ENCODE results near the gene KLHL24. TPM values are rescaled to one million over a fixed set of nuclear protein-coding genes. Genes with fewer than 3 reads are reported as not detected.
A peak's percentile ranks its signal among the peaks of the same experiment; 100 is the strongest.
"Not testable (repeated sequence)": the region's sequence is repeated elsewhere in the genome, so short reads cannot be mapped to it uniquely, and the experiment has no call there.

Gene KLHL24
- total RNA-seq, 4 donors from 2014 or later = 94.8 to 148 (median 126) TPM

DNA sequence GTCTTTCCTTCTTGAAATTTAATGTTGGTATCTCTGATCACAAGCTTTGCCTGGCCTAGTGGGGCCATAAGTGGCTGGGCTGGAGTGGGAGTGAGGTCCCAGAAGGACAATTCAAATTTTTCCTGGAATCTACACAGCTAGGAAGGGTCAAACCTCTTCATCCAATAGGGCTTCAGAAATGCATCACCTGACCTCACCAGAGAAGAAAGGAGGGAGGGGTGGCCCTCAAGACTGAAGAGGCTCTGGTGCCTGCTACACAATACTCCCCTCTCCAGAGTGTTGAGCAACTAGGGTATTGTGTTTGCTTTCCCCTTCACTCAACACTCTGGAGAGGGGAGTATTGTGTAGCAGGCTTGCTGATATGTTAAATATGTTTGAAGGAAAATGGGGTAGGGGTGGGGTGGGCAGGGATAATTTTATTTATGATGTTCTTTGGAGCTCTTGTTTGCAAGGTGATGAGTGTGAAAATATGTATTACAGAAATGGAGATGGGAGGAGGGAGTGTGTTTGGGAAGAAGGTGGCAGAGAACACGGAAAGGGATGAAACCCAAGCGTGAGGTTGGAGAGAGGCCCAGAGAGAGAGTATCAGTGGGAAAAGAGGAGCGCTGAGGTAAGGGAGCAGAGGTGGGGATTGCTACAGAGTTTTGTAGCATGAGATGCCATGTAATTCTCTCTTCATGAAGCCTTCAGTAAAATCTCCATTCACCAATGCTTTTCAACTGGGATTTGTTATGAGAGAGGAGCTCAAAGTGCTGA is 5.7 kb upstream of the KLHL24 start:
- no peak for ATAC-seq
- no peaks in the 10 kb centered on the region for H3K27me3 ChIP-seq
- no peak overlapping the region for H3K27ac ChIP-seq
- no peaks in the 10 kb centered on the region for H3K9me3 ChIP-seq
- peaks cover 0 to 16% (median 0%) of the 10 kb centered on the region in 3 donors for H3K4me1 ChIP-seq
- 90 to 92% methylated on average over 3 of the region's 3 CpGs for WGBS, 2 donors (ENCODE audit: low coverage in 1 of 2)
- no peak for TF ChIP-seq EP300 (IDR thresholded peaks at IDR 0.05)
- TF ChIP-seq POLR2A (IDR thresholded peaks at IDR 0.05) = no peak
- no peak for TF ChIP-seq POLR2AphosphoS5 (IDR thresholded peaks at IDR 0.05)
- TF ChIP-seq, protein P1, sequence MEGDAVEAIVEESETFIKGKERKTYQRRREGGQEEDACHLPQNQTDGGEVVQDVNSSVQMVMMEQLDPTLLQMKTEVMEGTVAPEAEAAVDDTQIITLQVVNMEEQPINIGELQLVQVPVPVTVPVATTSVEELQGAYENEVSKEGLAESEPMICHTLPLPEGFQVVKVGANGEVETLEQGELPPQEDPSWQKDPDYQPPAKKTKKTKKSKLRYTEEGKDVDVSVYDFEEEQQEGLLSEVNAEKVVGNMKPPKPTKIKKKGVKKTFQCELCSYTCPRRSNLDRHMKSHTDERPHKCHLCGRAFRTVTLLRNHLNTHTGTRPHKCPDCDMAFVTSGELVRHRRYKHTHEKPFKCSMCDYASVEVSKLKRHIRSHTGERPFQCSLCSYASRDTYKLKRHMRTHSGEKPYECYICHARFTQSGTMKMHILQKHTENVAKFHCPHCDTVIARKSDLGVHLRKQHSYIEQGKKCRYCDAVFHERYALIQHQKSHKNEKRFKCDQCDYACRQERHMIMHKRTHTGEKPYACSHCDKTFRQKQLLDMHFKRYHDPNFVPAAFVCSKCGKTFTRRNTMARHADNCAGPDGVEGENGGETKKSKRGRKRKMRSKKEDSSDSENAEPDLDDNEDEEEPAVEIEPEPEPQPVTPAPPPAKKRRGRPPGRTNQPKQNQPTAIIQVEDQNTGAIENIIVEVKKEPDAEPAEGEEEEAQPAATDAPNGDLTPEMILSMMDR (IDR thresholded peaks at IDR 0.05) = no peak
- no peak overlapping the region for H3K4me3 ChIP-seq
- H3K36me3 ChIP-seq = no peaks in the 10 kb centered on the region

DNA sequence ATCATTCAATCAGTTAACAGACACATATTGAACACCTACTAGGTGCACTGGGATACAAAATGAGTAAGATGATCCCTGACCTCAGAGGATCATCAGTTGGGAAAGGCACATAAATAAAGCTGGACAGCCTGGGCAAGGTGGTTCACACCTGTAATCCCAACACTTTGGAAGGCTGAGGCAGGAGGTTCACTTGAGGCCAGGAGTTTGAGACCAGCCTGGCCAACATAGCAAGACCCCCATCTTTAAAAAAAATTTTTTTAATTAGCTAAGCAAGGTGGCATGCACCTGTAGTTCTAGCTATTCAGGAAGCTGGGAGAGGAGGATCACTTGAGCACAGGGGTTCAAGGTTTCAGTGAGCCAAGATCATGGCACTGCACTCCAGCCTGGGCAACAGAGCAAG is 3.7 kb upstream of the KLHL24 start:
- Histone ChIP-seq H3K27me3 (no peaks in the 10 kb centered on the region), H3K36me3 (no peaks in the 10 kb centered on the region), H3K9me3 (no peaks in the 10 kb centered on the region), H3K4me1 (peaks cover 0 to 16% (median 3%) of the 10 kb centered on the region in 3 donors), H3K4me3 (no peak overlapping the region), H3K27ac (no peak overlapping the region)
- TF ChIP-seq POLR2AphosphoS5 (IDR thresholded peaks at IDR 0.05) (no peak), EP300 (IDR thresholded peaks at IDR 0.05) (no peak), POLR2A (IDR thresholded peaks at IDR 0.05) (no peak)
- TF ChIP-seq, protein P1 (IDR thresholded peaks at IDR 0.05) = no peak
- no peak for ATAC-seq

DNA sequence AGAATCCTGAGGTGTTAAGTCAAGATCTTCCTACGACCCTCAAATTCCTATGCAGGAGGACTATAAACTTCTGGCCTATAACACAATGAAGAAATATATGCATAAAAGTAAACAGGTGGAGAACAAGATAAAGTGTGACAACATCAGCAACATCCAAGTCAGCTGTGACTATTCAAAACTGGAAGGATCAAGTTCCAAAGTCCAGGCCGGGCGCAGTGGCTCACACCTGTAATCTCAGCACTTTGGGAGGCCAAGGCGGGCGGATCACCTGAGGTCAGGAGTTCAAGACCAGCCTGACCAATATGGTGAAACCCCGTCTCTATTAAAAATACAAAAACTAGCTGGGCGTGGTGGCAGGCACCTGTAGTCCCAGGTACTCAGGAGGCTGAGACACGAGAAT is 2.7 kb upstream of the KLHL24 start:
- not testable (repeated sequence) for H3K36me3 ChIP-seq, H3K27ac ChIP-seq, ATAC-seq, H3K27me3 ChIP-seq, H3K9me3 ChIP-seq, H3K4me3 ChIP-seq
- WGBS, 2 donors (ENCODE audit: low coverage in 1 of 2) = 94 to 100% methylated on average over 3 to 5 of the region's 8 CpGs
- peaks cover 0 to 18% (median 7%) of the 10 kb centered on the region in 3 donors for H3K4me1 ChIP-seq

DNA sequence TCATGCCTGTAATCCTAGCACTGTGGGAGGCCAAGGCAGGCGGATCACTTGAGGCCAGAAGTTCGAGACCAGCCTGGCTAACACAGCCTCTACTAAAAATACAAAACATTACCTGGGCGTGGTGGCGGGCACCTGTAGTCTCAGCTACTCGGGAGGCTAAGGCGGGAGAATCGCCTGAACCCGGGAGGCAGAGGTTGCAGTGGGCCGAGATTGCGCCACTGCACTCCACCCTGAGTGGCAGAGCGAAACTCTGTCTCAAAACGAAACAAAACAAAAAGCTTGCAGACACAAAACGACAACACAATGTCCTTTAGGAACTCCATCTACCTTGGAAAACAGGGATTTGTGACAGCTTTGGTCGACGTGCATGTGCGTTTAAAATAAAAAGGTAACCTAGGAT is 716 bp upstream of the KLHL24 start:
- Histone ChIP-seq H3K36me3 (no peaks in the 10 kb centered on the region), H3K27me3 (no peaks in the 10 kb centered on the region), H3K27ac (peak overlapping the region; percentile 95 to 100 (median 98)), H3K9me3 (no peaks in the 10 kb centered on the region), H3K4me1 (peaks cover 0 to 36% (median 16%) of the 10 kb centered on the region in 3 donors), H3K4me3 (peak overlapping the region in 1 of 2 donors; percentile 98)
- WGBS, 2 donors (ENCODE audit: low coverage in 1 of 2) = 53 to 70% methylated on average over 6 to 12 of the region's 16 CpGs
- ATAC-seq = no peak
- TF ChIP-seq POLR2A (IDR thresholded peaks at IDR 0.05) (no peak), POLR2AphosphoS5 (IDR thresholded peaks at IDR 0.05) (no peak), EP300 (IDR thresholded peaks at IDR 0.05) (no peak)
- TF ChIP-seq, protein P1 (IDR thresholded peaks at IDR 0.05) = no peak

DNA sequence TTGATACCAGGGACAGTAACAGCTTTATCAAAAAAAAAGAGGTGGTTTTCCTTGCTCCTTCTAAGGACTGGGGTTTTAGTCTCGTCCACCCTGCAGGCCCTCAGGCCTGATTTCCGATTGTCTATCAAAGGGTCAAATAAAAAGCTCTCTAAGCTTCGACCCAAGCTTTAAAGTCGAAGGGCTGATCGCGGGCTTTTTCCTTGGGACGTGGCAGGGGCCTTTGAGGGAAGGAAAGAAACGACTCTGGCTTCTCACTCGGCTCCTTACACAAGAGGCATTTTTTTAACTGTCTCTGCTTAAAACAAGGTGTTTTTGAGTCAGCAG is 354 bp upstream of the KLHL24 start:
- Histone ChIP-seq H3K4me1 (peaks cover 0 to 40% (median 16%) of the 10 kb centered on the region in 3 donors), H3K4me3 (peak overlapping the region; percentile 87 to 98), H3K27me3 (no peaks in the 10 kb centered on the region), H3K27ac (peak overlapping the region; percentile 95 to 100 (median 98)), H3K36me3 (no peaks in the 10 kb centered on the region), H3K9me3 (no peaks in the 10 kb centered on the region)
- TF ChIP-seq, protein P1 (IDR thresholded peaks at IDR 0.05) = no peak
- no peak for TF ChIP-seq POLR2AphosphoS5 (IDR thresholded peaks at IDR 0.05)
- TF ChIP-seq POLR2A (IDR thresholded peaks at IDR 0.05) = no peak
- TF ChIP-seq EP300 (IDR thresholded peaks at IDR 0.05) = no peak
- peak; percentile 2 for ATAC-seq
- WGBS, 2 donors (ENCODE audit: low coverage in 1 of 2) = 0 to 3% methylated on average over 5 to 9 of the region's 9 CpGs
